Stimulated activated CD8-positive, alpha-beta memory T cell treated with anti-CD3 and anti-CD28 coated beads, Interleukin-7, amount 100 ng/mL, for 24 hours (primary cell): ENCODE data around the gene UST.
"Not testable (repeated sequence)": the region's sequence is repeated elsewhere in the genome, so short reads cannot be mapped to it uniquely, and the experiment has no call there.

Experiments used
- DNase-seq: peaks from one replicate; pipeline ENCODE4 v3.0.0-alpha.2; 2020; ENCODE audit warnings: low read depth

Gene UST

GRCh38 chr6:149089510-149089909 lies 342.7 kb downstream of the UST start:
- no peak for DNase-seq

- DNase-seq, result no peak
Observed at GRCh38 chr6:149090937-149091336, 344.1 kb downstream of the UST start.

GRCh38 chr6:149093643-149094042 lies 346.8 kb downstream of the UST start:
- DNase-seq, result no peak

GRCh38 chr6:149094156-149094555 lies 347.3 kb downstream of the UST start:
- no peak for DNase-seq

GRCh38 chr6:149094934-149095351 lies 348.1 kb downstream of the UST start:
- DNase-seq, result no peak

- DNase-seq, result no peak
Observed at GRCh38 chr6:149095842-149096241, 349.0 kb downstream of the UST start.

- no peak for DNase-seq
Observed at GRCh38 chr6:149097794-149098193, 351.0 kb downstream of the UST start.

GRCh38 chr6:149098700-149099276 lies 352.0 kb downstream of the UST start:
- DNase-seq, result no peak

- DNase-seq, result no peak
Observed at GRCh38 chr6:149102324-149102723, 355.5 kb downstream of the UST start.

- DNase-seq, result not testable (repeated sequence)
Observed at GRCh38 chr6:149103950-149104349, 357.1 kb downstream of the UST start.

- DNase-seq, result no peak
Observed at GRCh38 chr6:149107520-149107919, 360.7 kb downstream of the UST start.

GRCh38 chr6:149108038-149108748 lies 361.4 kb downstream of the UST start:
- DNase-seq, result no peak

GRCh38 chr6:149108749-149109100 lies 361.9 kb downstream of the UST start:
- no peak for DNase-seq

GRCh38 chr6:149109397-149110070 lies 362.7 kb downstream of the UST start:
- DNase-seq, result no peak

- no peak for DNase-seq
Observed at GRCh38 chr6:149111556-149112115, 364.8 kb downstream of the UST start.

GRCh38 chr6:149112976-149113375 lies 366.1 kb downstream of the UST start:
- no peak for DNase-seq

GRCh38 chr6:149114167-149114566 lies 367.3 kb downstream of the UST start:
- no peak for DNase-seq

- no peak for DNase-seq
Observed at GRCh38 chr6:149118737-149119653, 372.2 kb downstream of the UST start.

GRCh38 chr6:149122850-149123821 lies 376.3 kb downstream of the UST start:
- DNase-seq, result no peak

GRCh38 chr6:149125309-149125708 lies 378.5 kb downstream of the UST start:
- DNase-seq, result no peak
